ENCODE measurements around the gene C2orf49.

The C2orf49 gene

DNA sequence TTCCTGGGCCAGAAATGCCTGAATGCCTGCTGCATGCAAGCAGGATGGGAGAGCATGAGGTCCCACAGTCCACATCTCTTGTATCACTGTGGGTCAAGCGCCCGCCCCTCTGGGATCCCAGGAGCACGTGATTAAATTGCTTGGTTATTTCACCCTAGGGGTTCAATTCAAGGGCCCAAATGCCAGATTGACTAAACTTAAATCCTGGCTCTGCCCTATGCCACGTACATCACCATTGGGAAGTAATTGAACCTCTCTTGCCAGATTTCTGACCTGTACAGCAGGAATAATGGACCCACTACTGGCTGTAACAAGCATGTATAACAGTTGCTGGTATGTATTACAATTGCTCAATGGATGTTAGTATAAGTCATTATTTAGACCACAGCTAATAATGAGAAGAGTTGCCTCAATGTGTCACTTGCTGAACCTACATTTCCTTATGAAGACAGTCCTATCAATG lies 41.6 kb downstream of the C2orf49 start:
- DNase-seq (ENCODE audit: insufficient read length) (no peak), FAIRE-seq (no peak)
- TF ChIP-seq POLR2A (IDR thresholded peaks at IDR 0.05; ENCODE audit: low read depth, low read length), result no peak
- no peak for TF ChIP-seq POLR2AphosphoS5 (IDR thresholded peaks at IDR 0.05; ENCODE audit: low read depth, low read length)
- no peak for TF ChIP-seq TAF1 (IDR thresholded peaks at IDR 0.05; ENCODE audit: borderline replicate concordance, low read depth, low read length)

DNA sequence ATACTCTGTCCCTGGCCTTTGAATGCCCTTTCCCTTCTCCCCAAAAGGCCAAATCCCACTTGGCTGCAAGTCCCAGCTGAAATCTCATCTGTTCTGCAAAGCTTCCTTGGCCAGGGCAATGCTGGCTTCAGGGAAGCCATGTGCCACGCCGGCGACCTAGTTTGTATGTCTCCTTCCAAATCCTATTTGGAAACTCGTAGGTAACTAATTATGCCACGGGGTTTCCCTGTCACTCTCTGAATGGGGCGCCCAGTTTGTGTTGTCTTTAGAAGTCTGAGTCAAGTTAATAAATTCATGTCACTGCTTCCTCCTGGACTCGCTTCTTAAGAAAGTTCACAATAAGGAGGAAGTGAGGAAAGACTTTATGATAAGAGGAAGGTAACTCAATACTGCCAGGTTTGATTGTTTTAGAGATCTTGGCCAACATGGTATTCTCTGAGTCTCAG lies 42.4 kb downstream of the C2orf49 start:
- no peak for FAIRE-seq
- DNase-seq (ENCODE audit: insufficient read length), result no peak

DNA sequence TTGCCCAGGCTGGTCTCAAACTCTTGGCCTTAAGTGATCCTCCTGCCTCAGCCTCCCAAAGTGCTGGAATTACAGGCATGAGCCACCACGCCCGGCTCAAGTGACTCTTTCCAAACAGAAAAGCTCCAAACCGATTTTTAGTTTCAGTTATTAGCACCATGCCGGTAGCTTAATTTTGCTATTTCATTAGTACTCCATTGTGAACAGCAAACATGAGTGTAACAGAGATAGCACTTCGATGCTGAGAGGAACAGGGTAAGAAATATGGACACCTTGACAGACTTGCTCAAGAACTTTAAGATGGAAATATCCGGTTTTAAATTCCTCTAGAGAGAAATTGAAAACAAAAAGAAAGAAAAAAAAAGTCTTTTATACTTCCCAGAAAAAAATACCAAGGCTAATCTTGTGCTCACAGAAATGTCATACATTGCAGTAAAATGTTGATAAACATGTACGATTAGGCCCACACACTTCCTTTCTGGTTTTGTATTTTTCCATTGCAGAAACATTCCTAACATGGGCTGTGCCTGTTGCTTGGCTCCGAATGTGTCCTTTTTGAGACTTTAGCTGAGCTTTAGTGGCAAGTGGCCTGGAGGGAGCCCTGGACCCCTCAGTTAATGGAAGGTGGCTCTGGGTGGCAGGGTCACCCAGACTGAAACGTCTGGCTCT lies 43.2 kb downstream of the C2orf49 start:
- DNase-seq (ENCODE audit: insufficient read length), result no peak
- FAIRE-seq, result no peak
- TF ChIP-seq POLR2AphosphoS5 (IDR thresholded peaks at IDR 0.05; ENCODE audit: low read depth, low read length) (no peak), TAF1 (IDR thresholded peaks at IDR 0.05; ENCODE audit: borderline replicate concordance, low read depth, low read length) (no peak), POLR2A (IDR thresholded peaks at IDR 0.05; ENCODE audit: low read depth, low read length) (no peak)

More for the DNA sequence above, 42.4 kb downstream of the C2orf49 start:
- TF ChIP-seq POLR2A (IDR thresholded peaks at IDR 0.05; ENCODE audit: low read depth, low read length), result no peak
- TF ChIP-seq TAF1 (IDR thresholded peaks at IDR 0.05; ENCODE audit: borderline replicate concordance, low read depth, low read length), result no peak
- TF ChIP-seq POLR2AphosphoS5 (IDR thresholded peaks at IDR 0.05; ENCODE audit: low read depth, low read length), result no peak

DNA sequence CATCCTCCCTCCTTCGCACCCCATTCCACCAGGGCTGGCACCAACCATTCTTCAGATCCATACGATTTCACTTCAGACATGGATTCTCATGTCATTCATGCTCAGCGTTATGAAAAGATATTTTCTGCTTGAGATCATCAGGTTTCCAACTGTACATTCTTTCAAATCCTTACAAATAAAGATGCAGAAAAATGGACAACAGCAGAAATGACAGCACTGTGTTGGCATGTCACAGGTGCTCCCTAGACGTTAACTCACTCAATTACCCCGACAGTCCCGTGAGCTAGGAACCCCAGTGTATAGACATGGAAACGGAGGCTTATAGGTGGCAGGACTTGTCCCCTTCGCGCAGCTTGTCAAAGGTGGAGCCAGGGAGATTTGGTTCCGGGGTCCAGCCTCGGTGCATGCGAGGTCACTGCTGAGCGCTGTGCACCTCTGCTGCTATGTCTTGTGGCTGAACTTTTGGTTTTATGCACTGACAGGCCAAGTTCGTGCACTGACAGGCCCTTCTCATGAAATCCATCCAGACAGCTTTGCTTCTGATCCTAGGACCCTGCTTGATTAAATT lies 43.8 kb downstream of the C2orf49 start:
- FAIRE-seq, result no peak
- no peak for DNase-seq (ENCODE audit: insufficient read length)
- TF ChIP-seq POLR2A (IDR thresholded peaks at IDR 0.05; ENCODE audit: low read depth, low read length) (no peak), TAF1 (IDR thresholded peaks at IDR 0.05; ENCODE audit: borderline replicate concordance, low read depth, low read length) (no peak), POLR2AphosphoS5 (IDR thresholded peaks at IDR 0.05; ENCODE audit: low read depth, low read length) (no peak)

DNA sequence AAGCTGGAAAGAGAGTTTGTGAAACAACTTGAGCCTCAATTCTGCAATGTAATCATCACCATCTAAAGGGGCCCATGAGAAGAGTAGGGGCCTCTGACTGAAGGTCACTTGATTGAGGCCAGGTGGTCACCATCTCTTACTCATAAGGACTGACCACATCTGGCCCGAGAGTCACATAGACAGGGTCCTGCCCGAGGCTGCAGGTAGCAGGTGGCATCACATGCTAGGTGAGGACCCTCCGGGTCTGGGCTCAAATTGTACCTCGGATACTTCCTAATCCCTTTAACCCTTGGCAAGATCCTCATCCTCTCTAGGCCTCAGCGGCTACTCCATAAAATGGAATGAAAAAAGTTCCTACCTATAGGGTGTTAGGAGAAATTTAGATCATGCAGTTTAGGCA lies 44.8 kb downstream of the C2orf49 start:
- DNase-seq (ENCODE audit: insufficient read length), result no peak
- no peak for FAIRE-seq
- TF ChIP-seq POLR2A (IDR thresholded peaks at IDR 0.05; ENCODE audit: low read depth, low read length) (no peak), TAF1 (IDR thresholded peaks at IDR 0.05; ENCODE audit: borderline replicate concordance, low read depth, low read length) (no peak), POLR2AphosphoS5 (IDR thresholded peaks at IDR 0.05; ENCODE audit: low read depth, low read length) (no peak)

DNA sequence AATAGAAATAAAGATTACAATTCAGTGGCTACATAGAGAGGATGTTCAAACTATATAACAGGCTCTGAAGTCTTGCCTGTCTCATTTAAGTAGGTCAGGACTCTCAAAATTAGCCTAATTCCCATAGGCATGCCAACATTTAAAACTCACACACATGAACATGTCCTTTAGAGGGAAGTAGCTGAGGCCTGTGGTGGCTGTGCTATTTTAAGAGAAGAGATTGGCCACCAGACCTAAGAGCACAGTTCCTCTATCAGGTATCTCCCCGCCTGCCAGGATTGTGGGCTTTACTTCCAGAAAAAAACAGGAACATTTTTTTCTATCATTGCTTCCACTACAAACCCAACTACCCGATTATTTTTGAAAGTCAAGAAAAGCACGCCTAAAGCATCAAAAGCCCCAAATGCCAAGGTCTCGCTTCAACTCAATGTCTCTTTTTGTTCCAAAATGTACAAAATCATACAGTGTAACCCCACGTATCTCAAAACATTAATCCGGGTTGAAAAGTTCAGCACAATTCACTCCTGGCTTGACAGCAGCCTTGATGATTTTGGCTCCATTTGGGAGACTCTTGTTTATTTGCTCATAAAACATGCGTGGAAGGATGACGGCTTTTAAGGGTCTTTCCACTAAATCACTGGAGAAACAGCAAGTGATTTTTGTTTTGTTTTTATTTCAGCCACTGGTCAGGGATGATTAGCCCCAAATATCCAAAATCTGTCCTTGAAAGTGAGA lies 46.3 kb downstream of the C2orf49 start:
- DNase-seq (ENCODE audit: insufficient read length), result no peak
- no peak for FAIRE-seq
- TF ChIP-seq TAF1 (IDR thresholded peaks at IDR 0.05; ENCODE audit: borderline replicate concordance, low read depth, low read length), result no peak
- no peak for TF ChIP-seq POLR2A (IDR thresholded peaks at IDR 0.05; ENCODE audit: low read depth, low read length)

DNA sequence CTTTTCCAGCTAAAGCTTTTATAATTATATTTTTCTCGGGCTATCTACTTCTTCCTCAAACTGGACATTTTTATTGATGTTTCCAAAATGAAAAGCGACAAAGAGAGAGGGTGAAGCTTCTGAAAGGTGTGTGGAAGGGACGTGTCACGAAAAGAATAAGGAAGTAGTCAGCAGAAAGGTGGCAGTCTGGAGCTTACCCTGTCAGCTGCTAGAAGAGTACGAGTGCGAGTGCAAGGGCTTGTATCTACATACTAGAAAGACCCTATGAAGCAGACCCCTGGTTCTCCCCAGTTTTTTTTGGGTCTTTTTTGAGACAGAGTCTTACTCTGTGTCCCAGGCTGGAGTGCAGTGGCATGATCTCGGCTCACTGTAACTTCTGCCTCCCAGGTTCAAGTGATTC lies 46.9 kb downstream of the C2orf49 start:
- FAIRE-seq (no peak), DNase-seq (ENCODE audit: insufficient read length) (no peak)
- no peak for TF ChIP-seq POLR2A (IDR thresholded peaks at IDR 0.05; ENCODE audit: low read depth, low read length)
- TF ChIP-seq POLR2AphosphoS5 (IDR thresholded peaks at IDR 0.05; ENCODE audit: low read depth, low read length), result no peak
- no peak for TF ChIP-seq TAF1 (IDR thresholded peaks at IDR 0.05; ENCODE audit: borderline replicate concordance, low read depth, low read length)

DNA sequence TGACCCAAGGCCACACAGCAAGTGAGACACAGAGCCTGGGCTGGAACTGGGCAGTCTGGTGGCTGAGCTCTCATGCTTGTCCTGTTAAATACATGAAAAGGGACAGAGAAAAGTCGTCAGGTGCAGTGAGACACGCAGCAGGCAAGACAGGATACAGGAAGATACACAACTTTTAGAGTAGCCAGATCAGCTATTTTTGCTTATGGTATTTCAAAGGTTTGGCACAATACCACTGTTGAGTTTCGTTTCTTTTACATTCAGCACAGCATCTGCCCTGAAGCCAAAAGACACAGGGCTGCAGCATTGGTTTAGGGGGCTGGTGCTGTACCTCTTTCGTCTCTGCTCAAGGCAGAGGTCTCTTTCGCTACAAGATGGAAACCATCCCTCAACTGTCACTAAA lies 47.5 kb downstream of the C2orf49 start:
- no peak for TF ChIP-seq POLR2A (IDR thresholded peaks at IDR 0.05; ENCODE audit: low read depth, low read length)
- TF ChIP-seq POLR2AphosphoS5 (IDR thresholded peaks at IDR 0.05; ENCODE audit: low read depth, low read length), result no peak
- DNase-seq (ENCODE audit: insufficient read length) (no peak), FAIRE-seq (no peak)

DNA sequence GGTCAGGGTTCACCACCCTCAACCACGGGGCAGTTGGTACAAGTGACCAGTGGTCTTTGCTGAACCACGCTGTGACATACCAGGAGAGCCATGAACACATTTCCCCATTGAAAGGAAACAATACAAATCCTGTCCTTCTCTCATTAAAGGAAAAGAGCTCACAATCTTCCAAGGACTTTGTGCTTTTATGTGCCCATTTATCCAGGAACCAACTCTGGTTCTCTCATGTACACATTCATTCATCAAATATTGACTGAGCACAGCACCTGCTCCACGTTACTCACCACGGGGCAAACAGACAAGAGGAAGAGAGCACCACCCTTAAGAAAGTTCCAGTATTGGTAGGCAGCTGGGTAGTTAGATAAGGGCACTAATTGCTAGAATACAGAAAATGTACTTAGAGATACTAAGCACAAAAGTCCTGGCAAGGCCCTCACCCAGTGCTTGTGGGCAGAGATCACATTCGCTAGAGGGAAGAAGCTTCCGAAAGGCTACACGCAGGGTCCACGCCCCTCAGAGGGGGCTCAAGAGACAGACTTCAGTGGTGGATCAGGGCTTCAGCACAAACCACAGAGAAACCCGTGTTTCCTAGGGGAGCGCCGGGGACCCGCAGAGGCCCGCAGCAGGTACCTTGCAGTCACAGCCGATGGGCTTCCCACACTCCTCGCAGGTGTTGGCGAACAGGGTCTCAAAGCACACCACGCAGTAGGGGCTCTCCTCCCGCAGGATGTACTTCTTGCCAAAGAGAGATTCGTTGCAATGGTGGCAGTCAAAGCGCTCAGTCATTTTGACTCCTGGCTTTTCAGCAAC lies 48.6 kb downstream of the C2orf49 start:
- TF ChIP-seq TAF1 (IDR thresholded peaks at IDR 0.05; ENCODE audit: borderline replicate concordance, low read depth, low read length) (no peak), POLR2A (IDR thresholded peaks at IDR 0.05; ENCODE audit: low read depth, low read length) (no peak), POLR2AphosphoS5 (IDR thresholded peaks at IDR 0.05; ENCODE audit: low read depth, low read length) (no peak)
- DNase-seq (ENCODE audit: insufficient read length), result no peak
- FAIRE-seq, result no peak

DNA sequence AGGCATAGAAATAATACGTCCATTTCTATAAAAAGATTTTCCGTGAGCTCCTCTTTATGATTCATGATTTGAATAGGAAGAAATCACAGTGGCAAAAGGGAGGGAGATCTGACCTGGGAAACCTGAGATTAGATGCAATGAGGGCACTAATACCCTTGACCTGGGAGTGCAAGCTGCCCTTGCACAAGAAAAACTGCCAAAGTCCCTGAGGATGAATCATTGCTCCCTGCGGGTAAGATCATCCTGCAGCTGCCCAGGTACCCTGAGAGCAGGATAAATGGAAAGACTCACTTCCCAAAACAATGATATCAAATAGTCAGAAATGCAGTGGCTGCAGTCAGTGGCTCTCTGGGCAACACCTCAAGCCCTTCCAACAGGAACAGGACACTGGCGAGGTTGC lies 49.9 kb downstream of the C2orf49 start:
- FAIRE-seq (no peak), DNase-seq (ENCODE audit: insufficient read length) (no peak)
- TF ChIP-seq POLR2A (IDR thresholded peaks at IDR 0.05; ENCODE audit: low read depth, low read length), result no peak
- TF ChIP-seq POLR2AphosphoS5 (IDR thresholded peaks at IDR 0.05; ENCODE audit: low read depth, low read length), result no peak
- no peak for TF ChIP-seq TAF1 (IDR thresholded peaks at IDR 0.05; ENCODE audit: borderline replicate concordance, low read depth, low read length)

DNA sequence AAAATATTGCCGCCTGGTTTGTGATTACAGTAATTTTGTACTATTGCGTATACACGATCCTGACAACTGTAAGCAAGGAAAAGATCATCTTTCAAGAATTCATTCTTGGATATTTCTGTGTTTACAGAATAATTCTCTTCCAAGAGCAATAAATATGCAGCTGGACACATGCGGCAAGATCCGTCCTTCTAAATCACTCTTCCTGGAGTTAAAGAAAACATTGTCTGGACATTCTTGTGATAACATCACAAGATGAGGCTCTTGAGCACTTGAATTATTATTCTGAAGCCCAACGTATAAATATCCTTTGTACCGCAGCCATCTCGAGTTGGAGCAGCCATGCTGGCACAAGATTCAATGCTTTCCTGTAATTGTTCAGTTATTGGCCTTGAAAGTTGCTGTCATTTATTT lies 51.6 kb downstream of the C2orf49 start:
- no peak for TF ChIP-seq POLR2AphosphoS5 (IDR thresholded peaks at IDR 0.05; ENCODE audit: low read depth, low read length)
- no peak for TF ChIP-seq TAF1 (IDR thresholded peaks at IDR 0.05; ENCODE audit: borderline replicate concordance, low read depth, low read length)
- TF ChIP-seq POLR2A (IDR thresholded peaks at IDR 0.05; ENCODE audit: low read depth, low read length), result no peak
- FAIRE-seq, result no peak
- no peak for DNase-seq (ENCODE audit: insufficient read length)

Measured in GM12892 (cell line).